Keratinocyte (primary cell): ENCODE data around the gene NCKIPSD. TPM values are rescaled to one million over a fixed set of nuclear protein-coding genes. Genes with fewer than 3 reads are reported as not detected.

Experiments
- DNase-seq: peaks from one replicate; pipeline ENCODE4 v3.0.0-alpha.2; 2011; ENCODE audit warnings: low read depth, missing footprints, low spot score
- FAIRE-seq: peaks from 2 replicates; lab custom pipeline; 2011; peaks lifted over from hg19 to GRCh38; lab: Jason Lieb, UNC
- H2AFZ ChIP-seq: 2 replicates; pipeline ENCODE4 v1.6.0; 2012; ENCODE audit warnings: low read length, control low read depth, inconsistent platforms; ENCODE audit not compliant: control insufficient read depth
- H3K27ac ChIP-seq: 2 replicates; pipeline ENCODE4 v1.5.1; 2011; ENCODE audit warnings: low read length; ENCODE audit not compliant: control insufficient read depth, insufficient read depth
- H3K27me3 ChIP-seq: 3 replicates; pipeline ENCODE4 v1.6.0; 2011; ENCODE audit warnings: low read length; ENCODE audit not compliant: control insufficient read depth, insufficient read depth; ENCODE audit errors: extremely low read depth
- H3K36me3 ChIP-seq, 2 experiments: 2 replicates in 1 of 2; 3 replicates in 1 of 2; pipeline ENCODE4 v1.5.1; 2011; ENCODE audit warnings: low read length in 2 of 2, mild to moderate bottlenecking in 1 of 2; ENCODE audit not compliant: control insufficient read depth in 2 of 2, insufficient read depth in 2 of 2; ENCODE audit errors: extremely low read depth in 1 of 2
- H3K4me1 ChIP-seq: 3 replicates; pipeline ENCODE4 v1.5.1; 2011; ENCODE audit warnings: low read length; ENCODE audit not compliant: control insufficient read depth, insufficient read depth; ENCODE audit errors: extremely low read depth
- H3K4me2 ChIP-seq: 3 replicates; pipeline ENCODE4 v1.6.0; 2011; ENCODE audit warnings: low read depth, low read length; ENCODE audit not compliant: control insufficient read depth, insufficient read depth; ENCODE audit errors: extremely low read depth
- H3K4me3 ChIP-seq, 3 experiments: fragments of 200-600 bp in 1 of 3; sonication (generic) in 1 of 3; 2 replicates in 2 of 3; 3 replicates in 1 of 3; pipeline ENCODE4 v1.5.1; 2011 to 2016; ENCODE audit warnings: low read length in 3 of 3, mild to moderate bottlenecking in 3 of 3, control low read depth in 2 of 3, inconsistent platforms in 1 of 3, low read depth in 1 of 3, mixed read lengths in 1 of 3, mixed run types in 1 of 3, moderate library complexity in 1 of 3; ENCODE audit not compliant: control insufficient read depth in 2 of 3, insufficient read depth in 2 of 3; ENCODE audit errors: extremely low read depth in 1 of 3
- H3K79me2 ChIP-seq: 2 replicates; pipeline ENCODE4 v1.6.0; 2012; ENCODE audit warnings: low read length; ENCODE audit not compliant: control insufficient read depth, insufficient read depth
- H3K9ac ChIP-seq: 3 replicates; pipeline ENCODE4 v1.6.0; 2011; ENCODE audit warnings: low read length; ENCODE audit not compliant: control insufficient read depth, insufficient read depth; ENCODE audit errors: extremely low read depth
- H3K9me1 ChIP-seq: 3 replicates; pipeline ENCODE4 v1.6.0; 2011; ENCODE audit warnings: low read length; ENCODE audit not compliant: control insufficient read depth, insufficient read depth; ENCODE audit errors: extremely low read depth
- H3K9me3 ChIP-seq: 2 replicates; pipeline ENCODE4 v1.5.1; 2012; ENCODE audit warnings: low read depth, low read length; ENCODE audit not compliant: control insufficient read depth
- H4K20me1 ChIP-seq: 3 replicates; pipeline ENCODE4 v1.6.0; 2011; ENCODE audit warnings: low read length; ENCODE audit not compliant: control insufficient read depth, insufficient read depth; ENCODE audit errors: extremely low read depth
- EZH2 ChIP-seq: IDR thresholded peaks from one replicate; pipeline ENCODE4 v1.6.1; 2012; ENCODE audit warnings: inconsistent platforms, mild to moderate bottlenecking, low read length, moderate library complexity
- dilution Hi-C: fragments of 300-500 bp; cut with MboI; formaldehyde crosslinking; loops from one replicate; pipeline ENCODE4 v1.7.0; 2020; ENCODE audit warnings: low sequenced_read_pairs; ENCODE audit not compliant: extremely low pct_ligation_motif_present
- polyA plus RNA-seq, 5 experiments: library from polyadenylated mRNA; depleted of rRNA in 3 of 5; stranded (reverse) in 3 of 5; stranded (forward) in 1 of 5; unstranded in 1 of 5; fragments of >200 nt; gene quantifications; 1 replicate in 1 of 5; 2 replicates in 3 of 5; 3 replicates in 1 of 5; pipeline versions ENCODE4 v1.2.1 to v1.2.3, GENCODE V29; 2011 to 2012; ENCODE audit warnings: missing spikeins in 2 of 5, low read depth in 1 of 5, low replicate concordance in 1 of 5
- TF ChIP-seq, protein P1 (sequence below), 3 experiments: IDR thresholded peaks in 1 of 3; conservative IDR thresholded peaks in 1 of 3; optimal IDR thresholded peaks in 1 of 3; 2 replicates in 2 of 3; 3 replicates in 1 of 3; pipeline versions ENCODE3 to v1.5.1; 2011; ENCODE audit warnings: low read length in 3 of 3, mild to moderate bottlenecking in 3 of 3, moderate library complexity in 2 of 3, control low read depth in 1 of 3, inconsistent platforms in 1 of 3; ENCODE audit not compliant: insufficient read depth in 2 of 3; ENCODE audit errors: extremely low read depth in 1 of 3

Gene NCKIPSD
- polyA plus RNA-seq, 1 donor (not counting 4 experiments of a cell fraction or from before 2014, with no cell fraction given): 9.8 TPM

- Histone ChIP-seq H4K20me1 (no peaks in the 10 kb centered on the region), H3K36me3 (no peaks in the 10 kb centered on the region), H3K4me1 (peaks cover 4% of the 10 kb centered on the region), H3K9ac (no peak overlapping the region), H3K4me3 (no peak overlapping the region), H3K9me3 (no peaks in the 10 kb centered on the region), H3K27ac (no peak overlapping the region), H3K4me2 (no peak overlapping the region), H2AFZ (no peak overlapping the region), H3K9me1 (no peaks in the 10 kb centered on the region), H3K27me3 (peaks cover 5% of the 10 kb centered on the region), H3K79me2 (no peaks in the 10 kb centered on the region)
- dilution Hi-C loops: no loop called here
- FAIRE-seq: no peak
- TF ChIP-seq EZH2: no peak
- TF ChIP-seq, protein P1, sequence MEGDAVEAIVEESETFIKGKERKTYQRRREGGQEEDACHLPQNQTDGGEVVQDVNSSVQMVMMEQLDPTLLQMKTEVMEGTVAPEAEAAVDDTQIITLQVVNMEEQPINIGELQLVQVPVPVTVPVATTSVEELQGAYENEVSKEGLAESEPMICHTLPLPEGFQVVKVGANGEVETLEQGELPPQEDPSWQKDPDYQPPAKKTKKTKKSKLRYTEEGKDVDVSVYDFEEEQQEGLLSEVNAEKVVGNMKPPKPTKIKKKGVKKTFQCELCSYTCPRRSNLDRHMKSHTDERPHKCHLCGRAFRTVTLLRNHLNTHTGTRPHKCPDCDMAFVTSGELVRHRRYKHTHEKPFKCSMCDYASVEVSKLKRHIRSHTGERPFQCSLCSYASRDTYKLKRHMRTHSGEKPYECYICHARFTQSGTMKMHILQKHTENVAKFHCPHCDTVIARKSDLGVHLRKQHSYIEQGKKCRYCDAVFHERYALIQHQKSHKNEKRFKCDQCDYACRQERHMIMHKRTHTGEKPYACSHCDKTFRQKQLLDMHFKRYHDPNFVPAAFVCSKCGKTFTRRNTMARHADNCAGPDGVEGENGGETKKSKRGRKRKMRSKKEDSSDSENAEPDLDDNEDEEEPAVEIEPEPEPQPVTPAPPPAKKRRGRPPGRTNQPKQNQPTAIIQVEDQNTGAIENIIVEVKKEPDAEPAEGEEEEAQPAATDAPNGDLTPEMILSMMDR (optimal IDR thresholded peaks at IDR 0.05 in 1 of 3, IDR thresholded peaks at IDR 0.05 in 1 of 3, conservative IDR thresholded peaks at IDR 0.05 in 1 of 3; ENCODE audit: extremely low read depth in 1 of 3, insufficient read depth in 2 of 3, low read length in 3 of 3): no peak
- DNase-seq: no peak
Observed at GRCh38 chr3:48655063-48655462, 30.7 kb downstream of the NCKIPSD start.

DNA sequence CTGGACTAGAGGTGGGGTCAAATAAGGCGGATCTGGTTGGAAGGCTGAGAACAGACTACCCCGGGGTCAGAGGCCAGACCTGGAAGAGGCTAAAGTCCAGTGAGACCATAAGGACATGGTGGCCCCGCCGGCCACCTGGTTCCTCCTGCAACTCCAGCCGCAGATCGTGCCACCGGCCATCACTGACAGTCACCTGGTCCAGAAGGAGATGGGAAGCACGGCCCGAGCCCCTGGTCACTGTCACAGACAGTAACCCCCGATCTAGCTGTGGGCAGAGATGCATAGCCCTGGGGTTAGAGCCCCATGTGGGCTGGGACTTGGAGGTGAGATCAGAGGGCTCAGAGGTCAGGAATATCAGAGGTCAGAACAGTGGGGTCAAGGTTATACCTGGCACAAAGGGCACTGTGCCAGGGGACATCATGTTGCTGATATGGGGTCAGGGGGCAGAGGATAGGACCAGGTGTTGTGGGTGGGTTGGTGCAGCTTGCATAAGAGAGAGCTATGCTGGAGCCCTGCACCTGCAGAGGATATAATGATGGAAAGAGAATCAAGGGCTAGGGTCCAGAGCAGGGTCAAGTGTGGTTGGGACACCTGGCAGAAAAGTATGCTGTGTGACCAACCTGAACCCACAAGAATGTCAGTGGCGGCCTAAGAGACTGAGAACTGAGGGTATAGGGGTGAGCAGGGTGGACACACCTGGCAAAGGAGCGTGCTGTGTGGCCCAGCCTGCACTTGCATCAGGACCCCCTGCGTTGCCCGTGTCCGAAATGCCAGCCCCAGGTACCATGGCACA lies 32.6 kb downstream of the NCKIPSD start:
- no peak overlapping the region for H3K4me3 ChIP-seq
- dilution Hi-C loops: no loop called here
- no peaks in the 10 kb centered on the region for H4K20me1 ChIP-seq
- DNase-seq: no peak
- no peak for TF ChIP-seq EZH2
- H3K9ac ChIP-seq: no peak overlapping the region
- H3K9me1 ChIP-seq: no peaks in the 10 kb centered on the region
- H3K4me1 ChIP-seq: peaks cover 4% of the 10 kb centered on the region
- no peaks in the 10 kb centered on the region for H3K36me3 ChIP-seq
- H3K9me3 ChIP-seq: no peaks in the 10 kb centered on the region
- no peak for FAIRE-seq
- no peak overlapping the region for H2AFZ ChIP-seq
- peaks cover 5% of the 10 kb centered on the region for H3K27me3 ChIP-seq
- no peaks in the 10 kb centered on the region for H3K79me2 ChIP-seq
- H3K27ac ChIP-seq: no peak overlapping the region
- no peak overlapping the region for H3K4me2 ChIP-seq
